SW480 (cell line): ENCODE results near the gene LZTS2.

Experiments used
- DNase-seq: peaks from one replicate; pipeline ENCODE4 v3.0.0-alpha.2; 2016; ENCODE audit warnings: low spot score

LZTS2 gene

DNA sequence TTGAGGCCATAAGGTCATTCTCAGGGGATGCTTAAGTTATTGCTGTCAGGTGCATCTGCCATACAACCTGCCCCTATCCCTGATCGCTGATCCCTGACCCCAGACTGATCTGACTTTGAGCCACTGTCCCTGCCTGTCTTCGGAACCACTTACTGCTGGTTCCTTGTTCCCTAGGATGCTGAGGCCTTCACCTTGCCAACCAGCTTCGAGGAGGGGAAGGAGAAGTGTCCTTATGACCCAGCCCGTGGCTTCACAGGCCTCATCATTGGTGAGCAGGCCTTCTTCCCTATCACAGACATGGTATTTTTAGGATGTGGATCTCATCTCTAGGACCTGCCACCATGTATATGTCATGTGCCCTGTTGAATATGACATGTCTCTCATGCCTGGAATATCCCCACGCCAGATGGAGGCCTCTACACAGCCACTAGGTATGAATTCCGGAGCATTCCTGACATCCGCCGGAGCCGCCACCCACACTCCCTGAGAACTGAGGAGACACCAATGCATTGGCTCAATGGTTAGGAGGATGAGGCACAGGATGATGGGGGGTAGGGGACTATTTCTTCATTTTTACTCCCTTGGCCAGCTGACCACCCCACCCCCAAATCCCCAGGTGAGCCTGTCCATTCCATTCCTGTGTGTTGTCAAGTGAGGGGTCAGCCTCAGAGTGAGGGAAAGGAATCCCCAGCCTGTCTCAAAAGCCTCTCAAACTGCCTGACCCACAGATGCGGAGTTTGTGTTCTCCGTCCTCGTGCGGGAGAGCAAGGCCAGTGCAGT is 21.3 kb upstream of the LZTS2 start:
- DNase-seq: no peak

GRCh38 chr10:100978901-100979195 is 20.8 kb upstream of the LZTS2 start:
- no peak for DNase-seq

GRCh38 chr10:100979791-100980272 is 19.8 kb upstream of the LZTS2 start:
- no peak for DNase-seq

DNA sequence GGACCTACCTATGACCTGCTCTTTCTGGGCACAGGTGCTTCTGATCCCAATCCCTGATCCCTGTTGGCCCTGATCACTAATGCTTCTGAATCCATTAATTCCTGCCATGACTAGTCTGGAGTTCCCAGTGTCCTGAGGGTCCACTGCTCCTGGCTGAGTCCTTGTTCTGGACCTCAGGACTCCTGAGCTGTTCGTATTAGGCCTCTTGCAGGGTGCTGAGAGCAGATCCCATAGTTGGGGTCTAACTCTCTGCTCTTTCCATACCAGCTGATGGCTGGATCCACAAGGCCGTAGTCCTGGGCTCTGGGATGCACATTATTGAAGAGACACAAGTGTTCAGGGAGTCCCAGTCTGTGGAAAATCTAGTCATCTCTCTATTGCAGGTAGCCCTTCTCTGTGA is 19.3 kb upstream of the LZTS2 start:
- no peak for DNase-seq

GRCh38 chr10:100980711-100981110 is 18.9 kb upstream of the LZTS2 start:
- DNase-seq: no peak

DNA sequence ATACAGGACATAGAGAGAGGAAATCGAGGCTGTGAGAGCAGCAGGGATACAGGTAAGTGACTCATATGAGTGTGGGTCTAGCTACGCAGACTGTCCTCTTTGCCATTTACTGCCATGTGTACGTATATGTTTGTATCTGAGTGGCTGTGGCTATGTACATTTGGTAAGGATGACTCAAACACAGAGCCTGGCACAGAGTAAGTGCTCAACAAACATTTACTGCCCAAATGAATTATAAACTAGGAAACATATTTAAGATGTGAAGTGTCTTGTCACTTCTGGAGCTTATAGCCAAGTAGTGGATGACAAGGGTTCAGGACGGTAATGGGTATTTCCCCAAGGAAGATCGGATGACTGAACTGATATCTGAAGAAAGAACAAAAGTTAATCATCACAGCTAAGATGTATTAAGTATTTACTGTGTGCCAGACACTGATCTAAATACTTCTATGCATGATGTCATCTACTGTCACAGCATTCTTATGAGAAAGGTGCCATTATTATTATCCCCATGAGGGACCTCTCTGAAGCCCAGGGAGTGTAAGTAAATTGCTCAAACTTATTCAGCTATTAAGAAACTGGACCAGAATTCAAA is 18.3 kb upstream of the LZTS2 start:
- DNase-seq: no peak

DNA sequence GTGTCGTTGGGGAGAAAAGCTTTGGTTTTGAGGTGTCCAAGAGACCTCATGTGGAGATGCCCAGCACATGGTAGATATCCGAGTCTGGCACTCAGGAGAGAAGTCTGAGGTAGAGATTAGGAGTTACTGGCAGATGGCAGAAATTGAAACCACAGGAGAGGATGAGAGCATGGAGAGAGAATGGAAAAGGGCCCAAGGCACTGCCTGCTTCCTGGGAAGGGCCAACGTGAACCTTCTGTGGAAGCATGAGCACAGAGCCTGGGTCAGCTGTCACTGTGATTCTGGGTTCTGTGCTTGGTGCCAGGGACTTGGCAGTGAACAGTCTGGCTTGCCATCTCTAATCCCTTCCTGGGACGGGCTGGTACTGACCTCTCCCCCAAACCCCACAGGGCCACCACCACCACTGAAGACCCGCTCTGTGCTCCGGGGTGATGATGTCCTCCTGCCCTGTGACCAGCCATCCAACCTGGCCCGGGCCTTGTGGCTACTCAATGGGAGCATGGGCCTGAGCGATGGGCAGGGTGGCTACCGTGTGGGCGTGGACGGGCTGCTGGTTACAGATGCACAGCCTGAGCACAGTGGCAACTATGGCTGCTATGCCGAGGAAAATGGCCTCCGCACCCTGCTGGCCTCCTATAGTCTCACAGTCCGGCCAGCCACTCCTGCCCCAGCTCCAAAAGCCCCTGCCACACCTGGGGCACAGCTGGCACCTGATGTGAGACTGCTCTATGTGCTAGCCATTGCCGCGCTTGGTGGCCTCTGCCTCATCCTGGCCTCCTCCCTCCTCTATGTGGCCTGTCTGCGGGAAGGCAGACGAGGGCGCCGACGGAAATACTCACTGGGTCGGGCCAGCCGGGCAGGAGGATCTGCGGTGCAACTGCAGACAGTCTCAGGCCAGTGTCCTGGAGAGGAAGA is 16.4 kb upstream of the LZTS2 start:
- no peak for DNase-seq

DNA sequence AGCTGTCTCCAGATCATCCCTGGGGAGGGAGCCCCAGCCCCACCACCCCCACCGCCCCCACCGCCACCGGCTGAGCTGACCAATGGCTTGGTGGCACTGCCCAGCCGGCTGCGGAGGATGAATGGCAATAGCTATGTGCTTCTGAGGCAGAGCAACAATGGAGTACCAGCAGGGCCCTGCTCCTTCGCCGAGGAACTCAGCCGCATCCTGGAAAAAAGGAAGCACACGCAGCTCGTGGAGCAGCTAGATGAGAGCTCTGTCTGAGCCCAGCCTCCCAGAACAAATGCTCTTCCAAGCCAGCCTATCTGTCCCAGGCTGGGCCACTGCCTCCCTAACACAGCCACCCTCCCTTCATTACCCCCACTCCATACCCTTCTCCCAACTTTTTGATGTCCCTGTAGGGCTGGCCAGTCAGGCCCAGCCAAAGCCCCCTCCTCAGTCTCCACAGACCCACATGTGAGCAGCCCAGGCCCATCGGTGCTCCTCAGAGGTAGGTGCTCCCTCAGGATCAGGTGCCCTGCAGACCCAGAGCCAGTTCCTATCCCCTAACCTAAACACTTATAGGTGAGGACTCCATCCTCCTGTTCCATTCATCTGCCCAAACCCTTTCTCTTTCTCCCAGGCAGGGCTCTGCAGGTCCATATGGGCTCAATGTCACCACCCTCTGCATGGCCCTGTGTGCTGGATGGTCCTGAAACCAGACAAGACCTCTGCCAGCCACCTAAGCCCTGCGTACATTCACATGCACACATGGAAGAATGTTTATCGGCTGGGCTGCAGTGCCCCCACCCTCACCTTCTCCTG is 15.5 kb upstream of the LZTS2 start:
- DNase-seq: no peak

DNA sequence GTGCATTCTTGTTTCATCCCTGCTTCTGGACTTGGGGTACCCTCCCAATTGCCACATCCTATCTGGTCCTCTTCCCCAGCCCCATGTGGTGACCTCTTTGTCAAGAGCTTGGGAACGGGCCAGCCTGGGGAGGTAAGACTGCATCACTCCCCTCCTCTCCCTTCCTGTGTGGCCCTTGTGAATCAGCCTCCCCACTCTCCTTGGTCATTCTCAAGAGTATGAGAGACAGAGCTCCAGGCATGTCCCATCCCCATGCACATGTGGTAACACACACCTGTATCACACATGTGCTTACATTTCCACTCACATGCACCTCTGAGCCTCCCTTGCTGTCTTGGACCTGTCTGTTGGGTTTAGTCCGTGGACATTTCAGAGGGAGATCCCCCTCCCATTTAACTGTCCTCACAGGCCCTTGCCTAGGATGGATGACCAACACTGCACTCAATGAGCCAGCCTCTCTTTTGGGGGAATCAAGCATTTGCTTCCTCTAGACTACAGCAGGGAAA is 14.9 kb upstream of the LZTS2 start:
- DNase-seq: no peak

DNA sequence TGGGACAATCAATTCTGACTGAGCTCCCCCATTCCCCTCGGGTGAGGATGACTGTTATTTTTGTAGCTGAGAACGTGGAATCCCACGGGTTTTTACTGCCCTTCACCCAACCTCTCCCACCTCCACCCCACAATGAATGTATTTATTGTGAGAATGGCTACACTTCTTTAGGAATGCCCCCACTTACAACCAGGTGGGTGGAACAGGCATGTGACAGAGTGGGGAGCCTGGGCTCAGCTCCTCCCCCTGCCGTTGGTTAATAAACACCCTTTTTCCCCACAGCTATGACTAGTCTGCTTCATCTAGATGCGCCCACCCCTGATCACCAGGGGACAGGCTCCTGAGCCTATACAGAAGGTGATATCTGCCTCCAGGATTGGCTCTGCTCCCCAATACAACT is 14.3 kb upstream of the LZTS2 start:
- DNase-seq: no peak

GRCh38 chr10:100986623-100986951 is 13.0 kb upstream of the LZTS2 start:
- no peak for DNase-seq

DNA sequence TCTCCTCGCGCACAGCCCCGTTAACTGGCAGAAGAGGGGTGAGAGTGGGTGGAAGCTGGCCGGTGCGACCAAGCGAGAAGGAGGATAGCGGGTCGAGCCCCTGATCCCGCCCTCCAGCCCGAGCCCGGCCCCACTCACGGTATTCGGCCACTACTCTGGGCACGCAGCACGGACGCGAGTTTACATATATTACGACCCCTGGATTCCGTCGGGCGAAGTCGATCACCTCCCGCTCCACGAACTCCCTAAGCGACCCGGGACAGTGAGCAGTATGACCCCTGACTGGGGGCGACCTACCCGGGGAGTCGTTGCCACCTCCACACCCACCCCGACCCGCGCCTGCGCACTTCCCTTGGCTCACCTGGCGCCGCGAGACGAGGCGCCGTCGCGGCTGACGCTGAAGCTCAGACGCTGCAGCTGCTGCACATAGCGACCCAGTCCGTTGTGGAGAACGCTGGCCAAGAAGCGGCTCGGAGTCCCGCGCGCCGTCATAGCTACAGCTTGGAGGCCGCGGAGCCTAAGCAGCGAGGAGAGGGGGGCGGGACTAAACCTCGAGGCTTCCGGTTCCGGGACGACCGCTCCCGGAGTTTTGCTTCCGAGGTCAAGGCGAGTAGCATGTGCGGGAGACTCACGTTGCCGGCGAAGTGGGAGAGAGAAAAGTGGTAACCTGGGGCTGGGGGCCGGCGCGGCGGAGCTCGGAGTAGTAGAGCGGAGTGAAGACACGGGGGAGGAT is 12.5 kb upstream of the LZTS2 start, which contains the start of the genes MRPL43 and TWNK:
TSS of gene MRPL43 (minus strand) at position 546 of the 733 bp plus-strand sequence. CDS start at position 492, 54 bp downstream.
TSS of gene TWNK (plus strand) at position 592 of the 733 bp plus-strand sequence. CDS start 668 bp downstream, outside the sequence.
- peak; percentile 70 for DNase-seq

DNA sequence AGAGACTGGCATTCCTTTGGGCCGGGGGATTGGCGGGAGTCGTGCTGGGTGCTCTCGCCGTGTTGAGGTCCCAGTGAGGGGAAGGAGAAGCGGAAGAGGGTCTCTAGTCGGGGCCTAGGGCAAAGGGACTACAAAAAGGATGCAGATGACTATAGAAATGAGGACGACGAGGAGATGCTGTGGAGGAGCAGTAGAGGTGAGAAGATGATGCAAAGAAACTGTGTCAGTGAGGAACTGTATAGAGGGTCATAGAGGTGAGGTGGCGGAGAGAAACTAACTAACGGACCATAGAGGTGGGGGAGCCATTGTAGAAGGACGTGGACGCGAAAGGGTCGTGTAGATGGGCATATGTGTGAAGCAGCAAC is 11.9 kb upstream of the LZTS2 start:
- DNase-seq: no peak

DNA sequence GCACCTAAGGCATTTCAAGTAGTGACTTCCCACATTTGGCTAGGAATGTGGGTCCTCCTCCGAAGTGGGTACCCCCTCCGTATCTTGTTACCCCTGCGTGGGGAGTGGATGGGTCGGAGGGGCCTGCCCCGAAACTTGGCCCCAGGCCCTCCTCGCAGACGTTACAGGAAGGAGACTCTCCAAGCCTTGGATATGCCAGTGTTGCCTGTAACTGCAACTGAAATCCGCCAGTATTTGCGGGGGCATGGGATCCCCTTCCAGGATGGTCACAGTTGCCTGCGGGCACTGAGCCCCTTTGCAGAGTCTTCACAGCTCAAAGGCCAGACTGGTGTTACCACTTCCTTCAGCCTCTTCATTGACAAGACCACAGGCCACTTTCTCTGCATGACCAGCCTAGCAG is 11.4 kb upstream of the LZTS2 start:
- DNase-seq: no peak

DNA sequence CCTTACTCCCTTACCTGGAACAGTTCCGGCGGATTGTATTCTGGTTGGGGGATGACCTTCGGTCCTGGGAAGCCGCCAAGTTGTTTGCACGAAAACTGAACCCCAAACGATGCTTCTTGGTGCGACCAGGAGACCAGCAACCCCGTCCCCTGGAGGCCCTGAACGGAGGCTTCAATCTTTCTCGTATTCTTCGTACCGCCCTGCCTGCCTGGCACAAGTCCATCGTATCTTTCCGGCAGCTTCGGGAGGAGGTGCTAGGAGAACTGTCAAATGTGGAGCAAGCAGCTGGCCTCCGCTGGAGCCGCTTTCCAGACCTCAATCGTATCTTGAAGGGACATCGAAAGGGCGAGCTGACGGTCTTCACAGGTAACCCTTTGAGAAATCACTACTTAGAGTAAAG is 10.5 kb upstream of the LZTS2 start:
- DNase-seq: no peak

GRCh38 chr10:100993986-100994708 is 5.5 kb upstream of the LZTS2 start:
- peak; percentile 52 for DNase-seq

GRCh38 chr10:100995181-100995580 is 4.4 kb upstream of the LZTS2 start:
- DNase-seq: no peak

DNA sequence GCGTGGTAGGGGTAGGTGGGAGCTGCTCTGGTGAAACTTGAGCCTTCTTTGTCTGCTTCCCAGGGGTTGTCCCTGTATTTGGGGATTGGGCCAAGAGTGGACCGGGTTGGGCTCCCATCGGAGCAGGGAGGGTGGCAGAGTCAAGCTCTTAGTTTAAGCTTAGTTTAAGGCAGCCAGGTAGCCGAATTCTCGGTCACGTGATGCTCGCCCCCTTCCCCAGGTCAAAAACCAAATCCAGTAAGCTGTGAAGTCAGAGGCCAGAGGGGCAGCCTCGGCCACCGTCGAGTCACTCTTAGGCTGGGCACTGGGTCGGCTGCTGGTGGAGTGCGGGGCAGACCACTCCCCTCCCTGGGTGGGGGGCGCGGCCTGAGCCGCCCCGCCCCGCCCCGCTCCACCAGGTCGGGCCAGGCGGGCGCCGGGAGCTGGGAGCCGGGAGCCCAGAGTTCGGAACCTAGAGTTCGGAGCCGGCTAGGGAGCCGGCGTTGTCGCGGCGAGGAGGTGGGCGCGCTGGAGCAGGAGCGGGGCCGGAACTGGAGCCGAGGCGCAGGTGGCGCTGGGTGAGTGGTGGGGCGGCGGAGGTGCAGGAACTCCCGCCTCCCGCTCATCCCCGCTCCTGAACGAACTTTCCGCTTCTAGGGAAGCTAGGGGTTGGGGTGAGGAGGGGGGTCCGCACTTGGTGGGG is 2.8 kb upstream of the LZTS2 start:
- DNase-seq: peak; percentile 33

DNA sequence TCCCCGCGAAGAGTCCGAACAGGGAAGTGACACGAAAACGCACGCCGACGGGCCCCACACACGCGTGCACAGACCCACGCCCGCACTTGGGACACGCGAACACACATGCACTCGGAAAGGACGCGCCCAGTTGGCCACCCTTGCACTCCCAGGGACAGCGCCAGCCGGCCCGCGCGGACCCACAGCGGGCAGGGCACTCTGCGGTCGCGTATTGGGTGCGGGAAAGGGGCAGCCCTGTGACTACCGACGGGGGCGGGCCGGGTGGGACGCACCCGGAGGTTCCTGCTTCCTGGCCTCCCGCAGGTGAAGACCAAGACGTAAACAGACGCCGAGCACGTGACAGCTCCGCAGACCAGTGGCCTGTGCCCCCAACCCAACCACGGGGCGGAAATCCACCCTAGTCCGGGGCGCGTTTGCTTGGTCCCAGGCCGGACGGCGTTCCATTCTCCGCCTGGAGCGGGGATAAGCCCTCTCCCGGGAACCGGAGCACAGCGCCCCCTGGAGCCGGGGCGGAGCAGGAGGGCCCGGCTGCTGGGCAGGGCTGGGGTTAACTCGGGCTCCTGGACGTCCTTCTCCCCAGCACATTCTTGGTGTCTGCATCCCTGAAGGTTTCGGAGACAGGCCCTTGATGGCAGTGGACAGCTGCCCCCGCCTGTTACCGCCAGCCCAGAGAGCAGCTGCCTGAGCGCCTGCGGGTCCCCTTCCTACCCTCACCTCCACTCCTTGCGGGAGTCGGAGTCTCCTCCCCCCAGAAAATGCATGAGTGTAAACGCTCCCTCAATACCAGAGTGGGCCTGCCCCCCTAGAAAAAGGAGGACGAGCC is 2.0 kb upstream of the LZTS2 start:
- DNase-seq: peak; percentile 82
